Measurements from ENCODE around the gene GGNBP2. TPM values are rescaled to one million over a fixed set of nuclear protein-coding genes. Genes with fewer than 3 reads are reported as not detected.

GGNBP2 gene
- total and polyA plus RNA-seq, 9 donors = 45.1 to 92.1 (median 66.2) TPM

DNA sequence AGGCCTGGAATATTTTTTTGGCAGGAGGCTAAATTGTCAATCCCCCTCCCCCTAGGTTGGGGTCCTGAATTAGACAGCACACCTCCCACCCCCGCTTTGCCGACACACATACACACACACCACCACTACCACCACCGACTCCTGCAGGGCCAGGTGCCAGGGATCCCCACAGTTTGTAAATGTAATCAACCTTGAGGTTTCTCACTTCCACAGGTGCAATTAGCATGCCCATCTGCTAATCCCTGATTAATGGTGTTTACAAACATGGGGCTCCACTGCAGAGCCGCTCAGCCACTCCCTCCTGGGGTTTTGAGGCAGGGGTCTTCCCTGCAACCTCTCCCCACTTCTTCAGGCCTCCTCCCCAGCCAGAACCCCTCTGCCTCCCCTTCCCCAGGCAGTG lies 68.4 kb downstream of the GGNBP2 start:
- TF ChIP-seq POLR2A (IDR thresholded peaks at IDR 0.05) = no peak
- TF ChIP-seq, protein P1, sequence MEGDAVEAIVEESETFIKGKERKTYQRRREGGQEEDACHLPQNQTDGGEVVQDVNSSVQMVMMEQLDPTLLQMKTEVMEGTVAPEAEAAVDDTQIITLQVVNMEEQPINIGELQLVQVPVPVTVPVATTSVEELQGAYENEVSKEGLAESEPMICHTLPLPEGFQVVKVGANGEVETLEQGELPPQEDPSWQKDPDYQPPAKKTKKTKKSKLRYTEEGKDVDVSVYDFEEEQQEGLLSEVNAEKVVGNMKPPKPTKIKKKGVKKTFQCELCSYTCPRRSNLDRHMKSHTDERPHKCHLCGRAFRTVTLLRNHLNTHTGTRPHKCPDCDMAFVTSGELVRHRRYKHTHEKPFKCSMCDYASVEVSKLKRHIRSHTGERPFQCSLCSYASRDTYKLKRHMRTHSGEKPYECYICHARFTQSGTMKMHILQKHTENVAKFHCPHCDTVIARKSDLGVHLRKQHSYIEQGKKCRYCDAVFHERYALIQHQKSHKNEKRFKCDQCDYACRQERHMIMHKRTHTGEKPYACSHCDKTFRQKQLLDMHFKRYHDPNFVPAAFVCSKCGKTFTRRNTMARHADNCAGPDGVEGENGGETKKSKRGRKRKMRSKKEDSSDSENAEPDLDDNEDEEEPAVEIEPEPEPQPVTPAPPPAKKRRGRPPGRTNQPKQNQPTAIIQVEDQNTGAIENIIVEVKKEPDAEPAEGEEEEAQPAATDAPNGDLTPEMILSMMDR (IDR thresholded peaks at IDR 0.05) = no peak
- no peak for TF ChIP-seq EP300 (IDR thresholded peaks at IDR 0.05)
- H3K36me3 ChIP-seq = no peaks in the 10 kb centered on the region
- intact Hi-C loops (cut with DNase I) = loop anchor here in 1 of 4 donors (10.0 kb wide), 1 partner anchor 762 kb away; the partner anchor contains the start of gene C17orf78
- no peak for DNase-seq
- H3K27ac ChIP-seq = no peak overlapping the region
- H3K4me3 ChIP-seq = no peak overlapping the region
- peaks cover 5% of the 10 kb centered on the region for H3K4me1 ChIP-seq (ENCODE audit: insufficient read depth)
- no peaks in the 10 kb centered on the region for H3K9me3 ChIP-seq
- H3K27me3 ChIP-seq = no peaks in the 10 kb centered on the region
- WGBS, 3 donors = 48 to 49% (median 48%) methylated on average over 4 of the region's 4 CpGs

DNA sequence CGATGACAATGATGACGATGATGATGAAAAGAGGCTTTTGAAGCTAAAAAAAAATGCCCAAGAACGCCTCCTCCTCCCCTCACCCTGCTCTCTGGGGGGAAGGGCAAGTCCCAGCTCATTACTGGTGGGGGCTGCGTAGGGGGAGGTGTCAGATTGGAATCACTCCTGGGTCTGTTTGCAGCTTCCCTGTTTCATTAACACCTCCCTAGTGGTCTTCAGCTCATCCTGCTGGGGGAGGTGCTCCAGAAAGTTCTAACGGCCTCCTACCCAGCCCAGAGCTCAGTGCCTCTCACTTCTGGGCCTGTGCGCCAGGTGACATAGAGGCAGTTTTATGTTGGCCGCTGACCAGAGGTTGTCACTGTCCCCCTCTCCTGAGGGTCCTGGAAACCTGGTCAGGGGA lies 69.4 kb downstream of the GGNBP2 start:
- no peak for DNase-seq
- no peaks in the 10 kb centered on the region for H3K36me3 ChIP-seq
- H3K27me3 ChIP-seq = no peaks in the 10 kb centered on the region
- 63 to 72% (median 67%) methylated on average over 7 of the region's 7 CpGs for WGBS, 3 donors
- intact Hi-C loops (cut with DNase I) = loop anchor here in 1 of 4 donors (10.0 kb wide), 1 partner anchor 761 kb away; the partner anchor contains the start of gene C17orf78
- no peak for TF ChIP-seq EP300 (IDR thresholded peaks at IDR 0.05)
- TF ChIP-seq POLR2A (IDR thresholded peaks at IDR 0.05) = no peak
- TF ChIP-seq, protein P1 (IDR thresholded peaks at IDR 0.05) = no peak
- H3K27ac ChIP-seq = no peak overlapping the region
- no peaks in the 10 kb centered on the region for H3K9me3 ChIP-seq
- no peak overlapping the region for H3K4me3 ChIP-seq
- H3K4me1 ChIP-seq (ENCODE audit: insufficient read depth) = peaks cover 2% of the 10 kb centered on the region

DNA sequence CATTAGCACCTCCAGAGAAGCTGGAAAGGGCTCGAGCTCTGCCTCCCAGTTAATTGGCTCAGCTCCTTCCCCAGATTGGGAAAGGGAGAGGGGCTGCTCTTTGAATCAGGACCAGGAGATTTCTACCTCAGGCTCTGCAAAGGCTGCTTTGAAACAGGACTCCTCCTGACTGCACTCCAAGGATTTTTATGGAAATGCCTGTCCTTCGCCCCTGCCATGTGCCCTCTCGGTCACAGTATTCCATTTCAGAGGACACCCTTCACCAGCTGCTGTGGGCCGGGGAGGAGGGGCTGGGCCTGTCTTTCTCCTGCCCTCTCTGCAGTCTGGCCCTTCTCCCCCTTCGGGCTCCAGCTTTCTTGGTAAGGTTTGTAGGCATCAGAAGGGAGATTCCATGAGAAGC lies 70.2 kb downstream of the GGNBP2 start:
- H3K9me3 ChIP-seq = no peaks in the 10 kb centered on the region
- H3K4me3 ChIP-seq = no peak overlapping the region
- no peaks in the 10 kb centered on the region for H3K4me1 ChIP-seq (ENCODE audit: insufficient read depth)
- no peaks in the 10 kb centered on the region for H3K27me3 ChIP-seq
- TF ChIP-seq POLR2A (IDR thresholded peaks at IDR 0.05) = no peak
- TF ChIP-seq EP300 (IDR thresholded peaks at IDR 0.05) = no peak
- TF ChIP-seq, protein P1 (IDR thresholded peaks at IDR 0.05) = no peak
- intact Hi-C loops (cut with DNase I) = loop anchor here in 1 of 4 donors (10.0 kb wide), 1 partner anchor 760 kb away; the partner anchor contains the start of gene C17orf78
- DNase-seq = no peak
- WGBS, 3 donors = 25 to 38% (median 35%) methylated on average over 5 of the region's 5 CpGs
- no peak overlapping the region for H3K27ac ChIP-seq
- H3K36me3 ChIP-seq = no peaks in the 10 kb centered on the region

DNA sequence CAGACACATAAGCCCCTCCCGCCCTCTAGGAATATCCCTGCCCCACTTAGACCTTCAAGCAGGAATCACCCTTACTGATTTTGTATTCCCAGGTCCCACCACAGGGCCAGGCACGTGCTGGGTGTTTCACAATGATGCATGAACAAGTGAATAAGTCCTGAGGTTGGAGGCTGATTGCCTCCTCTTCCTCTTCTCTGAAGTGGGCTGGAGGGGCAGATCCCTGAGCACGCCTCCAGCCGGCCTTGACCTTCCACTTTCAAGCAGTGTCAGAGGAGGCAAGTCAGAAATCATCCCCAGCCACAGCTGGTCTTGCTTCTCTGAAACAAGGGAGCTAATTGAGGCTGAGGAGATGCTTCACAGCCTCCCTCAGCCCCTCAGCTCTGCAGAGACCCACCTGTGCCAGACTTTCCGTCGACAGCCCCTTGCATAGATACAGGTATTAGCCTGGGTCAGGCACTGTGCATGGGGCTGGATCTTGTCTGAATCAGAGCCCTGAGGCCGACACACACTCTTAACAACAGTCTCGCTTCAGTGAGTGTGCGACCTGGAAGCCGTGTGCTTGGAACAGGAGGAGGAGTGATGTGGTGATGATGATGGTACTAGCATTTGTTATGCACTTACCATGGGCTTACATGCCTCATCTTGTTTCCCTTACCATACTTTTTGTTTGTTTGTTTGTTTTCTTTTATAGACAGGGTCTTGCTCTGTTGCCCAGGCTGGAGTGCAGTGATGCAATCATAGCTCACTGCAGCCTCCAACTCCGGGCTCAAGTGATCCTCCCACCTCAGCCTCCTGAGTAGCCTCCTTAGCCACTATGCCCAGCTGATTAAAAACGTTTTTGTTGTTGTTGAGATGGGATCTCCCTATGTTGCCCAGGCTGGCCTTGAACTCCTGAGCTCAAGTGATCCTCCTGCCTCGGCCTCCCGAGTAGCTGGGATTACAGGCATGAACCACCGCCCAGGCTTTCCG lies 71.6 kb downstream of the GGNBP2 start:
- TF ChIP-seq POLR2A (IDR thresholded peaks at IDR 0.05) = no peak
- TF ChIP-seq, protein P1 (IDR thresholded peaks at IDR 0.05) = no peak
- no peak for TF ChIP-seq EP300 (IDR thresholded peaks at IDR 0.05)
- no peak for DNase-seq
- H3K9me3 ChIP-seq = no peaks in the 10 kb centered on the region
- no peak overlapping the region for H3K27ac ChIP-seq
- H3K36me3 ChIP-seq = no peaks in the 10 kb centered on the region
- 42 to 57% (median 43%) methylated on average over 16 of the region's 16 CpGs for WGBS, 3 donors
- no peaks in the 10 kb centered on the region for H3K27me3 ChIP-seq
- H3K4me1 ChIP-seq (ENCODE audit: insufficient read depth) = no peaks in the 10 kb centered on the region
- H3K4me3 ChIP-seq = no peak overlapping the region
- intact Hi-C loops (cut with DNase I) = loop anchor here in 1 of 4 donors (10.0 kb wide), 1 partner anchor 758 kb away; the partner anchor contains the start of gene C17orf78
